Lung (tissue), 12 donors: ENCODE results near the gene SCAPER. TPM values are rescaled to one million over a fixed set of nuclear protein-coding genes. Genes with fewer than 3 reads are reported as not detected.

Source experiments
- ATAC-seq: fragments of 200-7000 bp; cut with Tn5 transposase; one replicate; pipeline ENCODE4 v1.9.1; 2020; ENCODE audit warnings: moderate number of reproducible peaks; ENCODE audit not compliant: insufficient read depth, low FRiP score
- DNase-seq, 3 donors: peaks; one replicate each; pipeline ENCODE4 v3.0.0-alpha.2; 2013 to 2017
- H3K27ac ChIP-seq, 2 donors: one replicate each; pipeline ENCODE4 v1.5.1; 2013; ENCODE audit warnings: mild to moderate bottlenecking in 2 of 2, moderate library complexity in 2 of 2, control low read depth in 1 of 2, inconsistent platforms in 1 of 2, low read depth in 1 of 2, low read length in 1 of 2
- H3K27me3 ChIP-seq, 3 donors: one replicate each; pipeline ENCODE4 v1.5.1; 2013; ENCODE audit warnings: low read length in 2 of 3; ENCODE audit not compliant: control insufficient read depth in 3 of 3, insufficient read depth in 3 of 3
- H3K36me3 ChIP-seq, 4 donors: one replicate each; pipeline ENCODE4 v1.5.1; 2013; ENCODE audit warnings: low read length in 4 of 4, mild to moderate bottlenecking in 1 of 4, moderate library complexity in 1 of 4; ENCODE audit not compliant: control insufficient read depth in 4 of 4, insufficient read depth in 4 of 4
- H3K4me1 ChIP-seq, 5 donors: one replicate each; pipeline ENCODE4 v1.5.1; 2013; ENCODE audit warnings: low read length in 5 of 5, mild to moderate bottlenecking in 2 of 5, moderate library complexity in 1 of 5; ENCODE audit not compliant: control insufficient read depth in 5 of 5, insufficient read depth in 5 of 5
- H3K4me3 ChIP-seq: one replicate; pipeline ENCODE4 v1.5.1; 2013; ENCODE audit warnings: mild to moderate bottlenecking, control low read depth, moderate library complexity
- H3K9ac ChIP-seq, 2 donors: one replicate each; pipeline ENCODE4 v1.5.1; 2013; ENCODE audit warnings: low read length in 2 of 2, control low read depth in 1 of 2; ENCODE audit not compliant: insufficient read depth in 1 of 2
- H3K9me3 ChIP-seq, 4 donors: one replicate each; pipeline ENCODE4 v1.5.1; 2013; ENCODE audit warnings: low read length in 3 of 4, mild to moderate bottlenecking in 1 of 4, moderate library complexity in 1 of 4; ENCODE audit not compliant: control insufficient read depth in 4 of 4, insufficient read depth in 3 of 4
- CTCF ChIP-seq: IDR thresholded peaks from 2 replicates; pipeline ENCODE4 v1.5.1; 2012; ENCODE audit warnings: mild to moderate bottlenecking; ENCODE audit errors: control extremely low read depth, extremely low read depth
- WGBS, 2 donors: extraction: QIAGEN DNeasy Blood & Tissue Kit; methylation state at CpG; one replicate each; pipeline ENCODE4 v1.1.7; 2013; 5-methylcytosine and 5-hydroxymethylcytosine counted together
- polyA plus RNA-seq, 2 donors: library from polyadenylated mRNA; stranded (reverse); fragments of 200-250 nt; gene quantifications; one replicate each; pipeline ENCODE4 v1.2.1, GENCODE V29; 2013
- total RNA-seq, 2 donors: library from RNA; depleted of rRNA in 1 of 2; stranded (reverse); fragments of >200 nt in 1 of 2; gene quantifications; one replicate each; pipeline ENCODE4 v1.2.1, GENCODE V29; 2014 to 2021
- donor health status: control.
- donor health status: control.
- donor health status: Bipolar disorder and iron deficiency.
- donor health status: healthy.
- donor health status: DM: yes; HTN: yes; CAD: no.

The SCAPER gene
- total and polyA plus RNA-seq, 4 donors: 3.9 to 40.2 (median 19.5) TPM

GRCh38 chr15:76582550-76582949 lies 322.6 kb downstream of the SCAPER start:
- Histone ChIP-seq H3K4me1 (peaks cover 0 to 5% (median 1%) of the 10 kb centered on the region in 5 donors), H3K36me3 (peaks cover 0 to 1% (median 0%) of the 10 kb centered on the region in 4 donors), H3K27ac (no peak overlapping the region), H3K27me3 (no peaks in the 10 kb centered on the region), H3K9me3 (peaks cover 0 to 12% (median 1%) of the 10 kb centered on the region in 4 donors), H3K4me3 (no peak overlapping the region), H3K9ac (no peak overlapping the region)
- no peak for DNase-seq
- TF ChIP-seq CTCF: no peak
- 78 to 87% methylated on average over 5 of the region's 5 CpGs for WGBS, 2 donors
- no peak for ATAC-seq

- no peak for DNase-seq
- H3K9ac ChIP-seq: no peak overlapping the region
- H3K27me3 ChIP-seq: no peaks in the 10 kb centered on the region
- H3K9me3 ChIP-seq: peaks cover 0 to 12% (median 1%) of the 10 kb centered on the region in 4 donors
- peaks cover 2 to 16% (median 6%) of the 10 kb centered on the region in 5 donors for H3K4me1 ChIP-seq
- H3K4me3 ChIP-seq: no peak overlapping the region
- whole genome bisulfite sequencing, 2 donors: 98 to 99% methylated on average over 5 of the region's 5 CpGs
- no peak overlapping the region for H3K27ac ChIP-seq
- TF ChIP-seq CTCF: no peak
- no peak for ATAC-seq
- H3K36me3 ChIP-seq: peaks cover 0 to 1% (median 0%) of the 10 kb centered on the region in 4 donors
Observed at GRCh38 chr15:76577879-76578512, 327.1 kb downstream of the SCAPER start.

- 62 to 76% methylated on average over 9 of the region's 9 CpGs for WGBS, 2 donors
- no peak overlapping the region for H3K9ac ChIP-seq
Observed at GRCh38 chr15:76576523-76577279, 328.4 kb downstream of the SCAPER start.

More at GRCh38 chr15:76576523-76577279, 328.4 kb downstream of the SCAPER start:
- no peaks in the 10 kb centered on the region for H3K27me3 ChIP-seq
- DNase-seq (peak; percentile 88 to 95 (median 93)), ATAC-seq (peak; percentile 66)
- peaks cover 0 to 7% (median 0%) of the 10 kb centered on the region in 4 donors for H3K9me3 ChIP-seq
- H3K4me3 ChIP-seq: no peak overlapping the region
- H3K4me1 ChIP-seq: peaks cover 2 to 22% (median 6%) of the 10 kb centered on the region in 5 donors
- TF ChIP-seq CTCF: no peak
- peaks cover 0 to 5% (median under 1%) of the 10 kb centered on the region in 4 donors for H3K36me3 ChIP-seq
- H3K27ac ChIP-seq: no peak overlapping the region
